ENCODE results near the gene ANKRD42.

DNA sequence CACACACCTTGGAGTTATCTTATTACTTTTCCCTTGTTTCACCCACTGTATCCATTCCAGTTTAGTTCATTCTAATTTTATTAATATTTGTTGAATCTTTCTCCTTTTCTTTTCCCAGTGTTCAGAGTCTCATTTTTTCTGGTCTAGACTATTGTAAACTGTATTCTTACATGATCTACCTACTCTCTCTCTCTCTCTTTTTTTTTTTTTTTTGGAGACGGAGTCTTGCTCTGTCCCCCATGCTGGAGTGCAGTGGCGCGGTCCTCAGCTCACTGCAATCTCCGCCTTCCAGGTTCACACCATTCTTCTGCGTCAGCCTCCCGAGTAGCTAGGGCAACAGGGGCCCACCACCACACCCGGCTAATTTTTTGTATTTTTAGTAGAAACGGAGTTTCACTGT, 2.1 kb downstream of the ANKRD42 start:
- no peak for TF ChIP-seq CTCF (conservative IDR thresholded peaks at IDR 0.05 in 1 of 2, IDR thresholded peaks at IDR 0.05 in 1 of 2; ENCODE audit: low read depth in 1 of 2, low read length in 2 of 2)
- TF ChIP-seq EZH2 (IDR thresholded peaks at IDR 0.05; ENCODE audit: low read length, missing control alignments): no peak
